GM19397 (cell line): ENCODE data around the gene AP5Z1.

Source experiments
- ATAC-seq: cut with Tn5 transposase; IDR thresholded peaks from one replicate; pipeline ENCODE4 v1.9.1; 2021; ENCODE audit warnings: mild to moderate bottlenecking, moderate library complexity; ENCODE audit not compliant: unreplicated experiment

AP5Z1 gene

GRCh38 chr7:4819560-4820404, 44.4 kb downstream of the AP5Z1 start:
- ATAC-seq, result no peak

GRCh38 chr7:4820405-4820966, 45.1 kb downstream of the AP5Z1 start:
- ATAC-seq, result no peak

GRCh38 chr7:4820967-4821471, 45.6 kb downstream of the AP5Z1 start:
- ATAC-seq, result no peak

GRCh38 chr7:4822677-4823076, 47.3 kb downstream of the AP5Z1 start:
- no peak for ATAC-seq

- ATAC-seq, result no peak
Observed at GRCh38 chr7:4823441-4824119, 48.2 kb downstream of the AP5Z1 start.

- ATAC-seq, result no peak
Observed at GRCh38 chr7:4824120-4824775, 48.8 kb downstream of the AP5Z1 start.

DNA sequence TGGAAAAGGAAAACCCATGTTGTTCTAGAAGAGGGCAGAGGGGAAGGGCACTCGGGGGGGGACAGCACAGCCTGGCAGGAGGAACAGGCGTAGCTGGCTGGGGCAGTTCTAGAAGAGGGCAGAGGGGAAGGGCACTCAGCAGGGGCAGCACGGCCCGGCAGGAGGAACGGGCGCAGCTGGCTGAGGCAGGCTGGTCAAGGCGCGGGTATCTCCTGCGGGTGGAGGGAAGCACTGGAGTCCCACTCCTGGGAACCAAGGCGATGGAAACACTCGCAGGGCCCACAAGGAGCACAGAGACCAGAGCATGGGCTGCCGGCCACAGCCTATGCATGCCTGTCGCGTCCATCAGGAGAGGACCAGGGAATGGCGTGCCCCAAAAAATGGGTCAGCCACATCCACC, 49.7 kb downstream of the AP5Z1 start:
- ATAC-seq, result no peak

GRCh38 chr7:4828720-4829383, 53.4 kb downstream of the AP5Z1 start:
- no peak for ATAC-seq

- ATAC-seq, result no peak
Observed at GRCh38 chr7:4830176-4830575, 54.8 kb downstream of the AP5Z1 start.

GRCh38 chr7:4831723-4832495, 56.5 kb downstream of the AP5Z1 start:
- no peak for ATAC-seq

- no peak for ATAC-seq
Observed at GRCh38 chr7:4832711-4833110, 57.3 kb downstream of the AP5Z1 start.

DNA sequence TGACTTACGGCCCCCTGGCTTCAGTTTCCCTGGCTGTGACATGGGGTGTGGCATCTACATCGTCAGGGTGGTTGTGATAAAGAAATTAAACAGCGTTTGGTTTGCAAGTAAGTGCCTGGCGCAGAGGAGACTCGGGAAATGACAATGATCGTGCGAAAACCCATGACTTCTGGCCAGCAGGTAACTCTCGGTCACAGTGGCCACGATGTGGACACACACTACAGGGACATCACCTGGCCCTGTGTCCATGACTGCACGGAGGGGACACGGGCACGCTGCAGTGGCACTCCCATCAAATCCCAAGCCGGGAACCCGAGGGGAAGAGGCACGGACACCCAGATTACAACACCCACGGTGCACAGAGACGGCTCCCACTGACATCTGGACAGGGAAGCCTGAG, 57.8 kb downstream of the AP5Z1 start:
- no peak for ATAC-seq

GRCh38 chr7:4833691-4834600, 58.5 kb downstream of the AP5Z1 start:
- ATAC-seq, result no peak

DNA sequence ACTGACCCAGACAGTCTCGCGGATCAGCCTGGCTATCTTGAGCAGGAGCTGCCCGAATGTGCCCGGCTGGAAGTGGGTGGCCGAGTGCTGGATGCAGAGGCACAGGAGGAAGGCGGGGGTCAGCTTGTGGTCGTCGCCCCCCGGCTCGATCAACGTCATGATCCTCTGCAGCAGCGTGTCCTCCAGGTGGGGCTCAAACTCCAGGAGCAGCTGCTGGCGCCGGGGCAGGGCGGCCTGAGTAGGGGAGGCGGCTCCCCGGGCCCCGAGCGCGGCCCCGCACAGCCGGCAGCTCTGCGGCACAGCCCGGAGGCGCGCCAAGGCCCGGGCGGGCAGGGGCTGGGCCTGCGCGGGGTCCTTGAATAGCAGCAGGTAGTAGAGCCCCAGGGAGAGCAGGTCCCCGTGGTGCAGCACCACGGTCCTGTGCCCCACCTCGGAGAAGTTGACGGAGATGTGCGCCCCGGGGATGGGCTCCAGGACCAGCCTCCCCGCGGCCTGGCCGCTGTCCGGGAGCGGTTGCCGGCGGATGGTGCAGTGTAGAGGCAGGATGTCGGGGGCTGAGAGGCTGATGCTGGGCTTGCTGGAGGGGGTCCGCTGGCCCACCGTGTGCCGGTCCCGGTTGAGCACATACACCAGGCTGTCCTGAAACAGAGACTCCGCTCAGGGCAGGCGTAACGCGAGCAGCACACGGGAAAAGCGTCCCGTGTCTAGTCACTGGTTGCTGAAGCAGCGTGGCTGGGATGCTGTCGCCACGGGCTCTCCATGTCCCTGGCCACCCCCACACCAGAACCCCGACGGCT, 59.4 kb downstream of the AP5Z1 start:
- no peak for ATAC-seq

GRCh38 chr7:4835398-4836205, 60.2 kb downstream of the AP5Z1 start:
- ATAC-seq, result no peak

DNA sequence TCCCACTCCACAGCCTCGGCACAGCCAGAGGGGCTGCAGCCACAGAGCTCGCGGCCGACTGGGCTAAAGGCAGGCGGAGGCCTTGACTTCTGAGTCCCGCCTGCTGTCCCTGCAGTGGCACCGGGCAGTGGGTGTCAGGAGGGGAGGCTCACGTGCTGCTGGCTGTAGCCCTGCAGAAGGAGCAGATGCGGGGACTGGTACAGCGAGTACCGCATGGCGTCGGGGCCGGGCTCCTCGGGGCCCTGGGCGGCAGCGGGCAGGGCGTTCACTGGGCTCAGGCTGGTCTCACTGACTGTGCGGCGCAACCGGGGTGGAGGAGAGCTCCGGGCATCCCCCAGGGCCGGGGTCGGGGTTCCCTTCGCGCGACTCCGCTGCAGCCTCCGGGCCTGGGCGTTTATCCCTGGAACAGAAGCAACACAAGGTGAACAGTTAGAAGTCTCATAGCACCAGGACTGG, 60.8 kb downstream of the AP5Z1 start:
- no peak for ATAC-seq
